Keratinocyte (primary cell): Measurements from ENCODE around the gene SEMA3A. TPM values are rescaled to one million over a fixed set of nuclear protein-coding genes. Genes with fewer than 3 reads are reported as not detected.

ENCODE experiments used
- DNase-seq: peaks from one replicate; pipeline ENCODE4 v3.0.0-alpha.2; 2011; ENCODE audit warnings: low read depth, missing footprints, low spot score
- FAIRE-seq: peaks from 2 replicates; lab custom pipeline; 2011; peaks lifted over from hg19 to GRCh38; lab: Jason Lieb, UNC
- H2AFZ ChIP-seq: 2 replicates; pipeline ENCODE4 v1.6.0; 2012; ENCODE audit warnings: low read length, control low read depth, inconsistent platforms; ENCODE audit not compliant: control insufficient read depth
- H3K27ac ChIP-seq: 2 replicates; pipeline ENCODE4 v1.5.1; 2011; ENCODE audit warnings: low read length; ENCODE audit not compliant: control insufficient read depth, insufficient read depth
- H3K27me3 ChIP-seq: 3 replicates; pipeline ENCODE4 v1.6.0; 2011; ENCODE audit warnings: low read length; ENCODE audit not compliant: control insufficient read depth, insufficient read depth; ENCODE audit errors: extremely low read depth
- H3K36me3 ChIP-seq, 2 experiments: 2 replicates in 1 of 2; 3 replicates in 1 of 2; pipeline ENCODE4 v1.5.1; 2011; ENCODE audit warnings: low read length in 2 of 2, mild to moderate bottlenecking in 1 of 2; ENCODE audit not compliant: control insufficient read depth in 2 of 2, insufficient read depth in 2 of 2; ENCODE audit errors: extremely low read depth in 1 of 2
- H3K4me1 ChIP-seq: 3 replicates; pipeline ENCODE4 v1.5.1; 2011; ENCODE audit warnings: low read length; ENCODE audit not compliant: control insufficient read depth, insufficient read depth; ENCODE audit errors: extremely low read depth
- H3K4me2 ChIP-seq: 3 replicates; pipeline ENCODE4 v1.6.0; 2011; ENCODE audit warnings: low read depth, low read length; ENCODE audit not compliant: control insufficient read depth, insufficient read depth; ENCODE audit errors: extremely low read depth
- H3K4me3 ChIP-seq, 3 experiments: fragments of 200-600 bp in 1 of 3; sonication (generic) in 1 of 3; 2 replicates in 2 of 3; 3 replicates in 1 of 3; pipeline ENCODE4 v1.5.1; 2011 to 2016; ENCODE audit warnings: low read length in 3 of 3, mild to moderate bottlenecking in 3 of 3, control low read depth in 2 of 3, inconsistent platforms in 1 of 3, low read depth in 1 of 3, mixed read lengths in 1 of 3, mixed run types in 1 of 3, moderate library complexity in 1 of 3; ENCODE audit not compliant: control insufficient read depth in 2 of 3, insufficient read depth in 2 of 3; ENCODE audit errors: extremely low read depth in 1 of 3
- H3K79me2 ChIP-seq: 2 replicates; pipeline ENCODE4 v1.6.0; 2012; ENCODE audit warnings: low read length; ENCODE audit not compliant: control insufficient read depth, insufficient read depth
- H3K9ac ChIP-seq: 3 replicates; pipeline ENCODE4 v1.6.0; 2011; ENCODE audit warnings: low read length; ENCODE audit not compliant: control insufficient read depth, insufficient read depth; ENCODE audit errors: extremely low read depth
- H3K9me1 ChIP-seq: 3 replicates; pipeline ENCODE4 v1.6.0; 2011; ENCODE audit warnings: low read length; ENCODE audit not compliant: control insufficient read depth, insufficient read depth; ENCODE audit errors: extremely low read depth
- H3K9me3 ChIP-seq: 2 replicates; pipeline ENCODE4 v1.5.1; 2012; ENCODE audit warnings: low read depth, low read length; ENCODE audit not compliant: control insufficient read depth
- H4K20me1 ChIP-seq: 3 replicates; pipeline ENCODE4 v1.6.0; 2011; ENCODE audit warnings: low read length; ENCODE audit not compliant: control insufficient read depth, insufficient read depth; ENCODE audit errors: extremely low read depth
- CTCF ChIP-seq, 3 experiments: IDR thresholded peaks in 1 of 3; conservative IDR thresholded peaks in 1 of 3; optimal IDR thresholded peaks in 1 of 3; 2 replicates in 2 of 3; 3 replicates in 1 of 3; pipeline versions ENCODE3 to v1.5.1; 2011; ENCODE audit warnings: low read length in 3 of 3, mild to moderate bottlenecking in 3 of 3, moderate library complexity in 2 of 3, control low read depth in 1 of 3, inconsistent platforms in 1 of 3; ENCODE audit not compliant: insufficient read depth in 2 of 3; ENCODE audit errors: extremely low read depth in 1 of 3
- EZH2 ChIP-seq: IDR thresholded peaks from one replicate; pipeline ENCODE4 v1.6.1; 2012; ENCODE audit warnings: inconsistent platforms, mild to moderate bottlenecking, low read length, moderate library complexity
- dilution Hi-C: fragments of 300-500 bp; cut with MboI; formaldehyde crosslinking; loops from one replicate; pipeline ENCODE4 v1.7.0; 2020; ENCODE audit warnings: low sequenced_read_pairs; ENCODE audit not compliant: extremely low pct_ligation_motif_present
- polyA plus RNA-seq, 5 experiments: library from polyadenylated mRNA; depleted of rRNA in 3 of 5; stranded (reverse) in 3 of 5; stranded (forward) in 1 of 5; unstranded in 1 of 5; fragments of >200 nt; gene quantifications; 1 replicate in 1 of 5; 2 replicates in 3 of 5; 3 replicates in 1 of 5; pipeline versions ENCODE4 v1.2.1 to v1.2.3, GENCODE V29; 2011 to 2012; ENCODE audit warnings: missing spikeins in 2 of 5, low read depth in 1 of 5, low replicate concordance in 1 of 5

SEMA3A gene
- polyA plus RNA-seq, 1 donor (not counting 4 experiments of a cell fraction or from before 2014, with no cell fraction given) = 2.1 TPM

- no peak for FAIRE-seq
Measured at GRCh38 chr7:84076219-84076618, 118.4 kb downstream of the SEMA3A start.

GRCh38 chr7:84073186-84073875 is 121.3 kb downstream of the SEMA3A start:
- Histone ChIP-seq H3K27ac (no peak overlapping the region), H3K9me1 (no peaks in the 10 kb centered on the region), H3K36me3 (no peaks in the 10 kb centered on the region), H3K4me3 (no peak overlapping the region), H3K4me2 (no peak overlapping the region), H3K9ac (no peak overlapping the region), H3K27me3 (no peaks in the 10 kb centered on the region), H3K79me2 (no peaks in the 10 kb centered on the region), H3K4me1 (peaks cover 6% of the 10 kb centered on the region), H2AFZ (no peak overlapping the region), H4K20me1 (no peaks in the 10 kb centered on the region), H3K9me3 (no peaks in the 10 kb centered on the region)
- DNase-seq (no peak), FAIRE-seq (no peak)
- TF ChIP-seq CTCF (optimal IDR thresholded peaks at IDR 0.05 in 1 of 3, IDR thresholded peaks at IDR 0.05 in 1 of 3, conservative IDR thresholded peaks at IDR 0.05 in 1 of 3; ENCODE audit: extremely low read depth in 1 of 3, insufficient read depth in 2 of 3, low read length in 3 of 3) (no peak), EZH2 (no peak)
- dilution Hi-C loops = no loop called here

More at GRCh38 chr7:84076219-84076618, 118.4 kb downstream of the SEMA3A start:
- dilution Hi-C loops = no loop called here
- Histone ChIP-seq H3K9me1 (no peaks in the 10 kb centered on the region), H3K79me2 (no peaks in the 10 kb centered on the region), H3K9me3 (no peaks in the 10 kb centered on the region), H4K20me1 (no peaks in the 10 kb centered on the region), H3K27me3 (no peaks in the 10 kb centered on the region), H3K4me2 (no peak overlapping the region), H3K4me3 (no peak overlapping the region), H2AFZ (no peak overlapping the region), H3K27ac (no peak overlapping the region), H3K36me3 (no peaks in the 10 kb centered on the region), H3K9ac (no peak overlapping the region), H3K4me1 (no peaks in the 10 kb centered on the region)
- no peak for TF ChIP-seq CTCF (optimal IDR thresholded peaks at IDR 0.05 in 1 of 3, IDR thresholded peaks at IDR 0.05 in 1 of 3, conservative IDR thresholded peaks at IDR 0.05 in 1 of 3; ENCODE audit: extremely low read depth in 1 of 3, insufficient read depth in 2 of 3, low read length in 3 of 3)
- no peak for TF ChIP-seq EZH2
- no peak for DNase-seq
